ENCODE measurements around the gene MTHFS. TPM values are rescaled to one million over a fixed set of nuclear protein-coding genes. Genes with fewer than 3 reads are reported as not detected.
"Not testable (repeated sequence)": the region's sequence is repeated elsewhere in the genome, so short reads cannot be mapped to it uniquely, and the experiment has no call there.

MTHFS gene
- total and polyA plus RNA-seq, 7 donors, result 7.8 to 30.5 (median 16.2) TPM

- no peak for TF ChIP-seq CTCF (IDR thresholded peaks at IDR 0.05)
- no peak for ATAC-seq
- WGBS, 3 donors, result 82 to 92% (median 86%) methylated on average over 4 of the region's 4 CpGs
- Histone ChIP-seq H3K4me1 (no peaks in the 10 kb centered on the region), H3K27ac (no peak overlapping the region), H3K27me3 (ENCODE audit: insufficient read depth in 3 of 3, low read length in 2 of 3) (peaks cover 0 to 3% (median 3%) of the 10 kb centered on the region in 3 donors), H3K9me3 (no peaks in the 10 kb centered on the region), H3K4me3 (no peak overlapping the region), H3K36me3 (ENCODE audit: insufficient read depth in 1 of 2, low read depth in 1 of 2) (no peaks in the 10 kb centered on the region)
- DNase-seq, result no peak
- intact Hi-C loops (cut with DNase I), result no loop called here
Measured at GRCh38 chr15:79939399-79939798, 42.6 kb upstream of the MTHFS start.

GRCh38 chr15:79938143-79938542, 41.3 kb upstream of the MTHFS start:
- 52 to 93% (median 84%) methylated on average over 1 of the region's 1 CpG for WGBS, 3 donors
- H3K9me3 ChIP-seq, result no peaks in the 10 kb centered on the region
- H3K4me1 ChIP-seq, result no peaks in the 10 kb centered on the region
- H3K27me3 ChIP-seq (ENCODE audit: insufficient read depth in 3 of 3, low read length in 2 of 3), result peaks cover 0 to 8% (median 3%) of the 10 kb centered on the region in 3 donors
- no peak for ATAC-seq
- no peak for DNase-seq
- intact Hi-C loops (cut with DNase I), result no loop called here
- no peak overlapping the region for H3K27ac ChIP-seq
- H3K36me3 ChIP-seq (ENCODE audit: insufficient read depth in 1 of 2, low read depth in 1 of 2), result no peaks in the 10 kb centered on the region
- H3K4me3 ChIP-seq, result no peak overlapping the region
- TF ChIP-seq CTCF (IDR thresholded peaks at IDR 0.05), result no peak

- H3K9me3 ChIP-seq; H3K36me3 ChIP-seq (ENCODE audit: insufficient read depth in 1 of 2, low read depth in 1 of 2); DNase-seq; H3K27me3 ChIP-seq (ENCODE audit: insufficient read depth in 3 of 3, low read length in 2 of 3); ATAC-seq; H3K4me1 ChIP-seq; H3K4me3 ChIP-seq; intact Hi-C loops (cut with DNase I); H3K27ac ChIP-seq: not testable (repeated sequence)
- WGBS, 3 donors, result 38 to 51% (median 39%) methylated on average over 7 of the region's 7 CpGs
Measured at GRCh38 chr15:79935556-79936201, 38.9 kb upstream of the MTHFS start.

GRCh38 chr15:79933231-79933630, 36.4 kb upstream of the MTHFS start:
- H3K9me3 ChIP-seq, result no peaks in the 10 kb centered on the region
- 50 to 67% (median 55%) methylated on average over 3 of the region's 3 CpGs for WGBS, 3 donors
- ATAC-seq (no peak), DNase-seq (no peak)
- H3K27me3 ChIP-seq (ENCODE audit: insufficient read depth in 3 of 3, low read length in 2 of 3), result peaks cover 0 to 18% (median 0%) of the 10 kb centered on the region in 3 donors
- no peak overlapping the region for H3K27ac ChIP-seq
- no peaks in the 10 kb centered on the region for H3K36me3 ChIP-seq (ENCODE audit: insufficient read depth in 1 of 2, low read depth in 1 of 2)
- no peak for TF ChIP-seq CTCF (IDR thresholded peaks at IDR 0.05)
- intact Hi-C loops (cut with DNase I), result no loop called here
- H3K4me1 ChIP-seq, result no peaks in the 10 kb centered on the region
- H3K4me3 ChIP-seq, result no peak overlapping the region

GRCh38 chr15:79932447-79932846, 35.6 kb upstream of the MTHFS start:
- no peaks in the 10 kb centered on the region for H3K9me3 ChIP-seq
- intact Hi-C loops (cut with DNase I), result no loop called here
- H3K4me1 ChIP-seq, result no peaks in the 10 kb centered on the region
- no peaks in the 10 kb centered on the region for H3K36me3 ChIP-seq (ENCODE audit: insufficient read depth in 1 of 2, low read depth in 1 of 2)
- DNase-seq (no peak), ATAC-seq (no peak)
- H3K27me3 ChIP-seq (ENCODE audit: insufficient read depth in 3 of 3, low read length in 2 of 3), result peaks cover 0 to 18% (median 0%) of the 10 kb centered on the region in 3 donors
- WGBS, 3 donors, result 57 to 84% (median 60%) methylated on average over 5 of the region's 5 CpGs
- no peak for TF ChIP-seq CTCF (IDR thresholded peaks at IDR 0.05)
- no peak overlapping the region for H3K4me3 ChIP-seq
- no peak overlapping the region for H3K27ac ChIP-seq

All from psoas muscle (tissue), 8 donors.